GM18505 (cell line): ENCODE results near the gene RAPH1.
"Not testable (repeated sequence)": the region's sequence is repeated elsewhere in the genome, so short reads cannot be mapped to it uniquely, and the experiment has no call there.

Experiments
- ATAC-seq: cut with Tn5 transposase; IDR thresholded peaks from one replicate; pipeline ENCODE4 v1.9.1; 2021; ENCODE audit not compliant: unreplicated experiment
- POLR2A ChIP-seq: IDR thresholded peaks from 4 replicates; pipeline ENCODE4 v1.6.1; 2011; ENCODE audit warnings: borderline replicate concordance; ENCODE audit not compliant: insufficient read depth, insufficient read length; ENCODE audit errors: extremely low read depth

RAPH1 gene

GRCh38 chr2:203407496-203407895 lies 127.6 kb downstream of the RAPH1 start:
- no peak for ATAC-seq
- TF ChIP-seq POLR2A, result no peak

GRCh38 chr2:203404996-203405395 lies 130.1 kb downstream of the RAPH1 start:
- TF ChIP-seq POLR2A, result no peak
- no peak for ATAC-seq

DNA sequence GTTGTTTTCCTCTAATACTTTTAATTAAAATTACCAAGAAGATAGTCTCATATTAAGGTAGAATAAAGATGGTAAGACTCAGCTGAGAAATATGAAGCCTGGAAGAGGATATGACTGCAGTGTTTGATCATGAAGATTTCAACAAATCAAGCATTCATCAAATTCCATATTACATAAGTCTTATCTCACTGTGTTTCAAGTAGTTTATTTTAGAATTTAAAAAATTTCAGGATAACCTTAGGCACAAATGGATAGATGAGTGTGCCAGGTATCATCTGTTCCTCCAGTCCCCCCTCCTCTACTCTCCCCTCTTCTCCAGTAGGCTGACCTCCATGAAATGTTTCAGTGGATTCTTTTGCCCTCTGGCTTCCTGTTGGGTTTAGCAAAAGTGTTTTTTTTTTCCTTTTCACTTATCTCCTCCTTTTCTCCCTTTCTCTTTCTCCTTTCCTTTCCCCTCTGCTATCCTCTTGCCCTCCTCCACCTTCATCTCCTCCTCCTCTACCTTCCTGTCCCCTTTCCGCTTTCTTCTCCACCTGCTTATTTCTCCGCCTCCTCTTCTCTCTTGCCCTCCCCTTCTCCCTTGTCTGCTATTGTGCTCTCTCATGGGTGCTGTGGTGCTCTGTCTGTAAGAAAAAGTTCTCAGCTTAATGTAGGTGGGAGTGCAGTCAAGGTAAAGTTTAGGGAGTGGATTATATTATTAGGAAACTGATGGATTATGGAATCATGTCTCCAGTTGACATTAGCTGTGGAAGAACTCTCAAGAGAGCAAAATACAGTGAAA lies 134.1 kb downstream of the RAPH1 start:
- TF ChIP-seq POLR2A, result no peak
- ATAC-seq, result no peak

- no peak for TF ChIP-seq POLR2A
- no peak for ATAC-seq
These were observed 136.1 kb downstream of the RAPH1 start for GRCh38 chr2:203399031-203399430.

DNA sequence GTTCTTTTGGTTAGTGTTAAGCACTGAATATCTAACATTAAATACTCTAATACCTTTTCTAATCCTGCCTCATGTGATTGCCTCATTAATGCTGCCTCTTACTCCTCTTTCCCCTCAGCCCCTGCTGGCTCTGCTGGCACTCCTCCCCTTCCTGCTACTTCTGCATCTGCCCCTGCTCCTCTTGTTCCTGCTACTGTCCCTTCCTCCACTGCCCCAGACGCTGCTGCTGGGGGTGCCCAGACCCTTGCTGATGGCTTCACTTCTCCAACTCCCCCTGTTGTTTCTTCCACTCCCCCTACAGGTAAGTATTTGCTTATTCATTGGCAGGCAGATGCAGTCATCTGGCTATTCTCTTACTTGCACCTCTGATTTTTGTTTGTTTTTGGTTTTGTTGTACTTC lies 138.4 kb downstream of the RAPH1 start:
- TF ChIP-seq POLR2A, result no peak
- no peak for ATAC-seq

DNA sequence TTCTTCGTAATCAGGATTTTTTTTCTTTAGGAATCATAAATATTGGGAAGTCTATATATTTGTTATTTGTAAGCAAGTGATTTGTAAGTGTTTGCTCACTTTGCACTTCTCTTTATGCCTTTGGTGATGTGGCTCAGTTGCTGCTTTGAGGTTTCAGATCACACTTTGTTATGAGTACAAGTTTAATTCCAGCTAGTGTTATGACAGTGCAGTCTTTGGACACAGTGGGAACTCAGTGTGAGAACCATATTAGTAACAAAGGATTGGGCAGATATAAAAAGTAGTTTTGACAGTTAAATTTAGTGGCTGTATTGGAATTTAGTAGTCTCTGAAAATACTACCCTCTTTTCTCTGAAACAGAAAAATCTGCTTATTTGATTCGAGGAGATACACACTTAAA lies 139.2 kb downstream of the RAPH1 start:
- TF ChIP-seq POLR2A, result no peak
- ATAC-seq, result no peak

- no peak for TF ChIP-seq POLR2A
- no peak for ATAC-seq
These were observed 140.4 kb downstream of the RAPH1 start for GRCh38 chr2:203394519-203395227.

DNA sequence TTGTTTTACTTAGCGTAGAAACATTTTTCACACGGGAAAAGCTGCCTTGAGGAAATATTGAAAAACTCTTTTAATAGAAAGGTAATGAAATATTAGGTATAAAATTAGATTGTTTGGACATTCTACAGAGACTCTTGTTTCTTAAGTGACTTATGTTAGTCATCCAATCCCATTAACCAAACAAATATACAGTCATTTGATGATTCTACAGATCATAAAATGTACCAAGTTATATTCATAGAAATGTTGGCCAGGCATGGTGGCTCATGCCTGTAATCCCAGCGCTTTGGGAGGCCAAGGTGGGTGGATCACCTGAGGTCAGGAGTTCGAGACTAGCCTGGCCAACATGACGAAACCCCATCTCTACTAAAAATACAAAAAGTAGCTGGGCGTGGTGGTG lies 146.9 kb downstream of the RAPH1 start:
- ATAC-seq, result not testable (repeated sequence)

DNA sequence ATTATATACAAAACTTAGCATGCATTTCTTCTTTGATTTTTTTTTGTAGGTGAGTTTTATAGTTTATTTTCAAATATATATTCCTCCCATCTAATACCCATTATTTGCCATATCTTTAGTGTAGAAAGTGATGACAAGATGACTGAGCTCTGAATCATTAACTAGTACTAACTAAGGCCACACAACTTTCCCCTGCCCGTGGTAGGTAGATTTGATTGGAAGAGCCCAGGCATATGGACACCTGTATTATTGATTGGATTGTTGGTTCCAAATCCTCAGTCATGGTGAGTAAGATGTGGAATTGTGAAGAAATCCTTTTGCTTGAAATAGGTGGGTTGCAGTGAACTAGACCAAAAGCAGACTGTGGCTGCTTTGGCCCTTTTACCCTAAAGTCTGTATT lies 152.1 kb downstream of the RAPH1 start:
- TF ChIP-seq POLR2A, result no peak
- no peak for ATAC-seq

GRCh38 chr2:203379156-203379555 lies 155.9 kb downstream of the RAPH1 start:
- no peak for ATAC-seq
- no peak for TF ChIP-seq POLR2A

DNA sequence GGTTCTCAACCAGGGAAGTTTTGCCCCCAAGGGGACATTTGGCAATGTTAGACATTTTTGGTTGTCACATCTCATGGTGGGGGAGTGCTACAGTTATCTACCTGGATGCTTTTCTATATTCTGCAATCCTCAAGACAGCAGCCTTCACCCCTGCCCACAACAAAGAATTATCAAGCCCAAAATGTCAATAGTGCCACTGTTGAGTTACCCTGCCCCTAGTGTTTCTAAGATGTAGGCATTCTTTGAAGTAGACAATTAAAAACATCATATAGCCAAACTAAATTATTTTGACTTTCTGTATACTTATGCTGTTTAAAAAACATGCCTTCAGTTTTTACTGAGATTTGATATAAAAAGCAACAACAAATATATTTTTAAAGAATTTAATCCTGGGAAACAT lies 158.9 kb downstream of the RAPH1 start:
- TF ChIP-seq POLR2A, result no peak
- no peak for ATAC-seq

GRCh38 chr2:203372706-203373105 lies 162.4 kb downstream of the RAPH1 start:
- ATAC-seq, result not testable (repeated sequence)

- no peak for TF ChIP-seq POLR2A
- no peak for ATAC-seq
These were observed 168.2 kb downstream of the RAPH1 start for GRCh38 chr2:203366639-203367466.

GRCh38 chr2:203361922-203362321 lies 173.2 kb downstream of the RAPH1 start:
- no peak for ATAC-seq
- no peak for TF ChIP-seq POLR2A
